Stomach (tissue), 9 donors: ENCODE data around the gene STK38L. TPM values are rescaled to one million over a fixed set of nuclear protein-coding genes. Genes with fewer than 3 reads are reported as not detected.

Experiments
- DNase-seq, 2 donors: peaks; one replicate each; pipeline versions ENCODE4 v3.0.0 to v3.0.0-alpha.2; 2013 to 2019
- H3K27ac ChIP-seq, 5 donors: fragments of 200-600 bp in 4 of 5; sonication (generic) in 4 of 5; one replicate each; pipeline ENCODE4 v1.5.1; 2013 to 2019; ENCODE audit warnings: mild to moderate bottlenecking in 1 of 5, moderate library complexity in 1 of 5
- H3K27me3 ChIP-seq, 3 donors: fragments of 200-600 bp; sonication (generic); one replicate each; pipeline ENCODE4 v1.5.1; 2017 to 2019; ENCODE audit warnings: mixed run types in 1 of 3
- H3K36me3 ChIP-seq, 4 donors: fragments of 200-600 bp; sonication (generic); 1 replicate in 3 of 4; 2 replicates in 1 of 4; pipeline ENCODE4 v1.5.1; 2016 to 2019
- H3K4me1 ChIP-seq, 4 donors: fragments of 200-600 bp; sonication (generic); one replicate each; pipeline ENCODE4 v1.5.1; 2016 to 2019
- H3K4me3 ChIP-seq, 4 donors: fragments of 200-600 bp; sonication (generic) in 3 of 4; one replicate each; pipeline ENCODE4 v1.5.1; 2016 to 2019; ENCODE audit warnings: mild to moderate bottlenecking in 1 of 4
- H3K9me3 ChIP-seq, 4 donors: fragments of 200-600 bp; sonication (generic); one replicate each; pipeline ENCODE4 v1.5.1; 2016 to 2019
- CTCF ChIP-seq, 7 experiments: fragments of 450-650 bp in 4 of 7; fragments of 200-600 bp in 3 of 7; sonication (generic) in 3 of 7; IDR thresholded peaks; one replicate each; pipeline ENCODE4 v1.5.1; 2016 to 2019; ENCODE audit warnings: antibody characterized with exemption in 7 of 7, control low read depth in 2 of 7, mild to moderate bottlenecking in 1 of 7
- EP300 ChIP-seq: sonication (generic); formaldehyde crosslinking; IDR thresholded peaks from one replicate; pipeline ENCODE4 v1.6.1; 2017; ENCODE audit warnings: antibody characterized with exemption
- POLR2A ChIP-seq, 4 donors: fragments of 450-650 bp; IDR thresholded peaks; one replicate each; pipeline ENCODE4 v1.6.1; 2016; ENCODE audit warnings: antibody characterized with exemption in 4 of 4, control low read depth in 2 of 4, mild to moderate bottlenecking in 1 of 4, moderate library complexity in 1 of 4
- POLR2AphosphoS5 ChIP-seq, 3 donors: sonication (generic); formaldehyde crosslinking; IDR thresholded peaks; one replicate each; pipeline ENCODE4 v1.6.1; 2016; ENCODE audit warnings: antibody characterized with exemption in 3 of 3
- WGBS, 5 donors: extraction: QIAGEN DNeasy Blood & Tissue Kit in 3 of 5; methylation state at CpG; one replicate each; pipeline versions ENCODE4 v1.1.5 to v1.1.7; 2013 to 2018; 5-methylcytosine and 5-hydroxymethylcytosine counted together
- intact Hi-C: fragments of 100-400 bp; cut with DNase I; formaldehyde crosslinking; loops from one replicate; pipeline ENCODE4 v1.15.1; 2023; ENCODE audit warnings: low total_unique reads
- polyA plus RNA-seq, 3 donors: library from polyadenylated mRNA; stranded (reverse); fragments of 200-250 nt; gene quantifications; one replicate each; pipeline ENCODE4 v1.2.3, GENCODE V29; 2013
- total RNA-seq, 5 donors: library from RNA; depleted of rRNA; stranded (reverse); fragments of >200 nt; gene quantifications; one replicate each; pipeline versions ENCODE4 v1.1.0 to v1.2.3, GENCODE V29; 2014 to 2016
- donor health status: healthy with polysubstance abuse.
- donor health status: Bipolar disorder and iron deficiency.
- donor health status: healthy.

STK38L gene
- total and polyA plus RNA-seq, 8 donors, result 8.5 to 118 (median 26.5) TPM

GRCh38 chr12:27213304-27213703, 30.8 kb upstream of the STK38L start:
- peaks cover 0 to 4% (median 2%) of the 10 kb centered on the region in 4 donors for H3K9me3 ChIP-seq
- H3K4me3 ChIP-seq, result no peak overlapping the region
- no peaks in the 10 kb centered on the region for H3K4me1 ChIP-seq
- H3K36me3 ChIP-seq, result no peaks in the 10 kb centered on the region
- no peaks in the 10 kb centered on the region for H3K27me3 ChIP-seq
- H3K27ac ChIP-seq, result no peak overlapping the region
- TF ChIP-seq POLR2A (IDR thresholded peaks at IDR 0.05) (no peak), EP300 (no peak), CTCF (IDR thresholded peaks at IDR 0.05) (no peak), POLR2AphosphoS5 (IDR thresholded peaks at IDR 0.05) (no peak)
- intact Hi-C loops, result no loop called here
- no peak for DNase-seq
- WGBS, 5 donors, result 81 to 95% (median 88%) methylated on average over 2 of the region's 2 CpGs

GRCh38 chr12:27213830-27214787, 30.0 kb upstream of the STK38L start:
- no peaks in the 10 kb centered on the region for H3K27me3 ChIP-seq
- H3K36me3 ChIP-seq, result no peaks in the 10 kb centered on the region
- H3K4me3 ChIP-seq, result no peak overlapping the region
- TF ChIP-seq POLR2A (IDR thresholded peaks at IDR 0.05) (no peak), CTCF (IDR thresholded peaks at IDR 0.05) (no peak), EP300 (no peak), POLR2AphosphoS5 (IDR thresholded peaks at IDR 0.05) (no peak)
- H3K9me3 ChIP-seq, result peaks cover 0 to 4% (median 2%) of the 10 kb centered on the region in 4 donors
- H3K27ac ChIP-seq, result no peak overlapping the region
- DNase-seq, result no peak
- no peaks in the 10 kb centered on the region for H3K4me1 ChIP-seq
- intact Hi-C loops, result no loop called here
- 78 to 95% (median 93%) methylated on average over 5 to 9 of the region's 9 CpGs for WGBS, 5 donors

GRCh38 chr12:27217590-27217989, 26.5 kb upstream of the STK38L start:
- WGBS, 5 donors, result 89 to 99% (median 95%) methylated on average over 2 of the region's 2 CpGs
- intact Hi-C loops, result no loop called here

GRCh38 chr12:27219693-27220054, 24.4 kb upstream of the STK38L start:
- TF ChIP-seq POLR2AphosphoS5 (IDR thresholded peaks at IDR 0.05) (no peak), CTCF (IDR thresholded peaks at IDR 0.05) (no peak), EP300 (no peak), POLR2A (IDR thresholded peaks at IDR 0.05) (no peak)
- intact Hi-C loops, result no loop called here
- 71 to 78% (median 73%) methylated on average over 5 of the region's 5 CpGs for WGBS, 5 donors

More at GRCh38 chr12:27217590-27217989, 26.5 kb upstream of the STK38L start:
- Histone ChIP-seq H3K27ac (no peak overlapping the region), H3K36me3 (no peaks in the 10 kb centered on the region), H3K4me3 (no peak overlapping the region), H3K4me1 (peaks cover 0 to 9% (median 3%) of the 10 kb centered on the region in 4 donors), H3K27me3 (no peaks in the 10 kb centered on the region), H3K9me3 (no peaks in the 10 kb centered on the region)
- no peak for DNase-seq
- TF ChIP-seq POLR2AphosphoS5 (IDR thresholded peaks at IDR 0.05) (no peak), EP300 (no peak), POLR2A (IDR thresholded peaks at IDR 0.05) (no peak), CTCF (IDR thresholded peaks at IDR 0.05) (no peak)

More at GRCh38 chr12:27219693-27220054, 24.4 kb upstream of the STK38L start:
- Histone ChIP-seq H3K9me3 (no peaks in the 10 kb centered on the region), H3K36me3 (no peaks in the 10 kb centered on the region), H3K4me3 (no peak overlapping the region), H3K27ac (no peak overlapping the region), H3K4me1 (peaks cover 0 to 9% (median 3%) of the 10 kb centered on the region in 4 donors), H3K27me3 (no peaks in the 10 kb centered on the region)
- no peak for DNase-seq
